SU-DHL-6 (cell line): Measurements from ENCODE around the gene CMSS1.

Experiments used
- H2AFZ ChIP-seq: fragments of 200-600 bp; sonication (generic); 2 replicates; pipeline ENCODE4 v1.6.1; 2014; ENCODE audit warnings: low read depth, mild to moderate bottlenecking, moderate library complexity, mixed read lengths, antibody characterized with exemption, low read length; ENCODE audit not compliant: severe bottlenecking
- H3F3A ChIP-seq: fragments of 200-600 bp; shearing (Covaris generic); 2 replicates; pipeline ENCODE4 v1.6.0; 2016; ENCODE audit warnings: antibody characterized with exemption, mild to moderate bottlenecking; ENCODE audit not compliant: insufficient read depth
- H3K27ac ChIP-seq: fragments of 200-600 bp; sonication (generic); 2 replicates; pipeline ENCODE4 v1.5.1; 2016; ENCODE audit warnings: low read depth, mild to moderate bottlenecking, low read length, moderate library complexity, mixed read lengths
- H3K27me3 ChIP-seq: fragments of 200-600 bp; sonication (generic), shearing (Covaris generic); 2 replicates; pipeline ENCODE4 v1.6.0; 2014; ENCODE audit warnings: mild to moderate bottlenecking, low read length
- H3K36me3 ChIP-seq: fragments of 200-600 bp; sonication (generic); 2 replicates; pipeline ENCODE4 v1.6.1; 2014; ENCODE audit warnings: mild to moderate bottlenecking, low read length, mixed read lengths
- H3K4me2 ChIP-seq: fragments of 300-600, 200-600 bp; shearing (Covaris generic), sonication (generic); 2 replicates; pipeline ENCODE4 v1.6.0; 2014; ENCODE audit warnings: low read length, low read depth, mild to moderate bottlenecking; ENCODE audit not compliant: poor library complexity, severe bottlenecking
- H3K4me3 ChIP-seq: fragments of 200-600 bp; sonication (generic); 2 replicates; pipeline ENCODE4 v1.5.1; 2014; ENCODE audit warnings: antibody characterized with exemption, low read length, mild to moderate bottlenecking, mixed read lengths; ENCODE audit not compliant: insufficient read depth, poor library complexity, severe bottlenecking
- H3K79me2 ChIP-seq: fragments of 200-600 bp; sonication (generic); 2 replicates; pipeline ENCODE4 v1.6.1; 2014; ENCODE audit warnings: mild to moderate bottlenecking, low read length, moderate library complexity; ENCODE audit not compliant: insufficient read depth
- H3K9ac ChIP-seq: fragments of 200-600 bp; sonication (generic); 2 replicates; pipeline ENCODE4 v1.7.0; 2014; ENCODE audit warnings: mild to moderate bottlenecking, low read length
- H3K9me2 ChIP-seq: fragments of 200-600 bp; sonication (generic); replicated peaks from 2 replicates; pipeline ENCODE4 v1.6.1; 2014; ENCODE audit warnings: low read length; ENCODE audit not compliant: insufficient read depth
- H3K9me3 ChIP-seq: fragments of 200-600 bp; sonication (generic); 2 replicates; pipeline ENCODE4 v1.6.1; 2014; ENCODE audit warnings: low read length, mixed read lengths; ENCODE audit not compliant: insufficient read depth
- H4K20me1 ChIP-seq: fragments of 200-600 bp; sonication (generic); 2 replicates; pipeline ENCODE4 v1.6.1; 2014; ENCODE audit warnings: low read depth, mild to moderate bottlenecking, antibody characterized with exemption, low read length, moderate library complexity, mixed read lengths
- CTCF ChIP-seq: fragments of 200-600 bp; sonication (generic); IDR thresholded peaks from one replicate; pipeline ENCODE4 v1.5.1; 2017; ENCODE audit warnings: antibody characterized with exemption, mild to moderate bottlenecking, low read length, moderate library complexity; ENCODE audit not compliant: insufficient read depth, poor library complexity, severe bottlenecking
- EZH2phosphoT487 ChIP-seq: fragments of 200-600 bp; sonication (generic), shearing (Covaris generic); conservative IDR thresholded peaks from 2 replicates; pipeline ENCODE4 v1.6.1; 2018; ENCODE audit warnings: mild to moderate bottlenecking, antibody characterized with exemption, low read length, moderate library complexity, mixed read lengths

CMSS1 gene

GRCh38 chr3:100087198-100087597 lies 269.5 kb downstream of the CMSS1 start:
- Histone ChIP-seq H3K4me3 (no peak overlapping the region), H3F3A (no peaks in the 10 kb centered on the region)

GRCh38 chr3:100088735-100089368 lies 271.2 kb downstream of the CMSS1 start:
- no peak overlapping the region for H2AFZ ChIP-seq
- H3K36me3 ChIP-seq: no peaks in the 10 kb centered on the region
- no peak overlapping the region for H3K4me2 ChIP-seq
- H3K27ac ChIP-seq: no peak overlapping the region
- H3K79me2 ChIP-seq: no peaks in the 10 kb centered on the region
- no peaks in the 10 kb centered on the region for H3K9me2 ChIP-seq
- H3F3A ChIP-seq: no peaks in the 10 kb centered on the region
- no peak overlapping the region for H3K9ac ChIP-seq
- no peaks in the 10 kb centered on the region for H3K9me3 ChIP-seq
- no peak for TF ChIP-seq EZH2phosphoT487
- no peak overlapping the region for H3K4me3 ChIP-seq
- no peaks in the 10 kb centered on the region for H3K27me3 ChIP-seq
- no peaks in the 10 kb centered on the region for H4K20me1 ChIP-seq

More at GRCh38 chr3:100087198-100087597, 269.5 kb downstream of the CMSS1 start:
- Histone ChIP-seq H2AFZ (no peak overlapping the region), H3K4me2 (no peak overlapping the region), H3K79me2 (no peaks in the 10 kb centered on the region), H4K20me1 (no peaks in the 10 kb centered on the region), H3K36me3 (no peaks in the 10 kb centered on the region), H3K27ac (no peak overlapping the region), H3K9me2 (no peaks in the 10 kb centered on the region), H3K27me3 (no peaks in the 10 kb centered on the region), H3K9me3 (no peaks in the 10 kb centered on the region), H3K9ac (no peak overlapping the region)
- TF ChIP-seq EZH2phosphoT487 (no peak), CTCF (no peak)

GRCh38 chr3:100089812-100090668 lies 272.4 kb downstream of the CMSS1 start:
- H3K9me3 ChIP-seq: no peaks in the 10 kb centered on the region
- H2AFZ ChIP-seq: no peak overlapping the region
- no peaks in the 10 kb centered on the region for H4K20me1 ChIP-seq
- no peaks in the 10 kb centered on the region for H3K36me3 ChIP-seq
- no peaks in the 10 kb centered on the region for H3K9me2 ChIP-seq
- H3K79me2 ChIP-seq: no peaks in the 10 kb centered on the region
- no peaks in the 10 kb centered on the region for H3F3A ChIP-seq
- H3K27ac ChIP-seq: no peak overlapping the region
- H3K4me3 ChIP-seq: no peak overlapping the region
- H3K27me3 ChIP-seq: no peaks in the 10 kb centered on the region
- H3K4me2 ChIP-seq: no peak overlapping the region
- no peak overlapping the region for H3K9ac ChIP-seq
- TF ChIP-seq CTCF (no peak), EZH2phosphoT487 (no peak)

- H3K4me2 ChIP-seq: no peak overlapping the region
- H4K20me1 ChIP-seq: no peaks in the 10 kb centered on the region
- H3K9me3 ChIP-seq: no peaks in the 10 kb centered on the region
- no peaks in the 10 kb centered on the region for H3K27me3 ChIP-seq
- no peak overlapping the region for H3K4me3 ChIP-seq
- no peak overlapping the region for H2AFZ ChIP-seq
- H3K36me3 ChIP-seq: no peaks in the 10 kb centered on the region
- H3F3A ChIP-seq: no peaks in the 10 kb centered on the region
- no peaks in the 10 kb centered on the region for H3K9me2 ChIP-seq
- H3K9ac ChIP-seq: no peak overlapping the region
- no peak overlapping the region for H3K27ac ChIP-seq
- no peaks in the 10 kb centered on the region for H3K79me2 ChIP-seq
- no peak for TF ChIP-seq CTCF
- TF ChIP-seq EZH2phosphoT487: no peak
Observed at GRCh38 chr3:100090669-100091005, 273.0 kb downstream of the CMSS1 start.
